Ascending aorta (tissue), 2 donors: Measurements from ENCODE around the gene FAM118A. TPM values are rescaled to one million over a fixed set of nuclear protein-coding genes. Genes with fewer than 3 reads are reported as not detected.

Experiments used
- DNase-seq, 2 donors: peaks; one replicate each; pipeline ENCODE4 v3.0.0-alpha.2; 2019; ENCODE audit warnings: low spot score in 2 of 2
- H3K27ac ChIP-seq, 2 donors: fragments of 200-600 bp; sonication (generic); one replicate each; pipeline ENCODE4 v1.5.1; 2016 to 2017; ENCODE audit warnings: mild to moderate bottlenecking in 1 of 2
- H3K27me3 ChIP-seq: fragments of 200-600 bp; sonication (generic); one replicate; pipeline ENCODE4 v1.5.1; 2017
- H3K36me3 ChIP-seq, 2 donors: fragments of 200-600 bp; sonication (generic); one replicate each; pipeline ENCODE4 v1.5.1; 2016
- H3K4me1 ChIP-seq, 2 donors: fragments of 200-600 bp; sonication (generic); one replicate each; pipeline ENCODE4 v1.5.1; 2016 to 2017; ENCODE audit warnings: mild to moderate bottlenecking in 1 of 2
- H3K4me3 ChIP-seq, 2 donors: fragments of 200-600 bp; sonication (generic); one replicate each; pipeline ENCODE4 v1.5.1; 2016 to 2017; ENCODE audit warnings: mild to moderate bottlenecking in 1 of 2
- H3K9me3 ChIP-seq, 2 donors: fragments of 200-600 bp; sonication (generic); one replicate each; pipeline ENCODE4 v1.5.1; 2016
- intact Hi-C: fragments of 100-400 bp; cut with DNase I; formaldehyde crosslinking; loops from one replicate; pipeline ENCODE4 v1.15.1; 2023
- total RNA-seq: library from RNA; depleted of rRNA; stranded (reverse); fragments of >200 nt; gene quantifications from one replicate; pipeline ENCODE4 v1.1.0, GENCODE V29; 2016
- TF ChIP-seq, protein P1 (sequence below), 3 experiments: fragments of 200-600 bp in 2 of 3; fragments of 450-650 bp in 1 of 3; sonication (generic) in 2 of 3; IDR thresholded peaks; one replicate each; pipeline ENCODE4 v1.5.1; 2016 to 2019; ENCODE audit warnings: antibody characterized with exemption in 3 of 3, mild to moderate bottlenecking in 1 of 3, moderate library complexity in 1 of 3

Gene FAM118A
- total RNA-seq, 1 donor from 2014 or later, result 23.5 TPM

DNA sequence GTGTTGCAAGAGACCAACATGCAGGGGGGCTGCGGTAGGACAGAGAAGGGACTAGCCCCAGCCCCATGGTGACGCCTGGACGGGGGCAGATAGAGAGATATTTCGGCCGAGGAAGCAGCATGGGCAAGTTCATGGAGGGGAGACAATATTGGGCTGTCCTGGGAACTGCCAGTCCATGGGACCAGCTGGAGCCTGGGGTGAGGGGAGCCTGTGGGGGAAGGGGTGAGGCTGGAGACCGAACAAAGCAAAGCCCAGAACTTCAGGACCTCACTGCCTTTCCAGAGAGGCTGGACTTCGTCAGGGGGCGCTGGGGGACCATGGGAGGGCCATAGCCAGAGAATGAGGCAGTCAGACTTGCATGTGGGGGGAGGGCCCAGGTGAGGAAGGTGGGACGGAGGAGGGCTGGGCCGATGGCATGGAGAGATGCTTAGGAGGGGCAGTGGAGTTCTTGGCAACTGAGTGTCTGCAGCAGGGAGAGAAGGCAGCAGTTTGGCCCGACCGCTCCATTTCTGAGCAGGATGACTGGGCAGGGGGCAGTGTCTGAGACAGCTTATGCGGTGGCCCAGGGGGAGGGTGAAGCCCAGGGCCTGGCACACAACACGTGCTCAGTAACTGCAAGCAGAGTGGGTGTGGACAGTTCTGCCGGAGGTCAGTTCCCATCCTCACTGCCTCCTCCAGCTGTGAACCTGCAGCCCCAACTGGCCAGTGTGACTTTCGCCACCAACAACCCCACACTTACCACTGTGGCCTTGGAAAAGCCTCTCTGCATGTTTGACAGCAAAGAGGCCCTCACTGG, 24.3 kb upstream of the FAM118A start:
- Histone ChIP-seq H3K4me3 (peak overlapping the region; percentile 47 to 57), H3K4me1 (peaks cover 7 to 9% of the 10 kb centered on the region in 2 donors), H3K9me3 (no peaks in the 10 kb centered on the region), H3K27ac (no peak overlapping the region), H3K27me3 (no peaks in the 10 kb centered on the region), H3K36me3 (no peaks in the 10 kb centered on the region)
- no peak for DNase-seq
- intact Hi-C loops, result no loop called here
- TF ChIP-seq, protein P1, sequence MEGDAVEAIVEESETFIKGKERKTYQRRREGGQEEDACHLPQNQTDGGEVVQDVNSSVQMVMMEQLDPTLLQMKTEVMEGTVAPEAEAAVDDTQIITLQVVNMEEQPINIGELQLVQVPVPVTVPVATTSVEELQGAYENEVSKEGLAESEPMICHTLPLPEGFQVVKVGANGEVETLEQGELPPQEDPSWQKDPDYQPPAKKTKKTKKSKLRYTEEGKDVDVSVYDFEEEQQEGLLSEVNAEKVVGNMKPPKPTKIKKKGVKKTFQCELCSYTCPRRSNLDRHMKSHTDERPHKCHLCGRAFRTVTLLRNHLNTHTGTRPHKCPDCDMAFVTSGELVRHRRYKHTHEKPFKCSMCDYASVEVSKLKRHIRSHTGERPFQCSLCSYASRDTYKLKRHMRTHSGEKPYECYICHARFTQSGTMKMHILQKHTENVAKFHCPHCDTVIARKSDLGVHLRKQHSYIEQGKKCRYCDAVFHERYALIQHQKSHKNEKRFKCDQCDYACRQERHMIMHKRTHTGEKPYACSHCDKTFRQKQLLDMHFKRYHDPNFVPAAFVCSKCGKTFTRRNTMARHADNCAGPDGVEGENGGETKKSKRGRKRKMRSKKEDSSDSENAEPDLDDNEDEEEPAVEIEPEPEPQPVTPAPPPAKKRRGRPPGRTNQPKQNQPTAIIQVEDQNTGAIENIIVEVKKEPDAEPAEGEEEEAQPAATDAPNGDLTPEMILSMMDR (IDR thresholded peaks at IDR 0.05), result peak in 1 of 3 experiments; percentile 18

GRCh38 chr22:45286854-45287551, 22.7 kb upstream of the FAM118A start:
- no peak for DNase-seq
- no peaks in the 10 kb centered on the region for H3K36me3 ChIP-seq
- intact Hi-C loops, result no loop called here
- no peak overlapping the region for H3K27ac ChIP-seq
- no peak overlapping the region for H3K4me3 ChIP-seq
- TF ChIP-seq, protein P1 (IDR thresholded peaks at IDR 0.05), result no peak
- peaks cover 7 to 9% of the 10 kb centered on the region in 2 donors for H3K4me1 ChIP-seq
- H3K9me3 ChIP-seq, result no peaks in the 10 kb centered on the region
- H3K27me3 ChIP-seq, result no peaks in the 10 kb centered on the region

GRCh38 chr22:45290410-45290936, 19.3 kb upstream of the FAM118A start:
- TF ChIP-seq, protein P1 (IDR thresholded peaks at IDR 0.05), result no peak
- H3K36me3 ChIP-seq, result no peaks in the 10 kb centered on the region
- no peak overlapping the region for H3K4me3 ChIP-seq
- H3K4me1 ChIP-seq, result no peaks in the 10 kb centered on the region
- H3K27ac ChIP-seq, result no peak overlapping the region
- no peak for DNase-seq
- H3K27me3 ChIP-seq, result no peaks in the 10 kb centered on the region
- intact Hi-C loops, result no loop called here
- no peaks in the 10 kb centered on the region for H3K9me3 ChIP-seq

DNA sequence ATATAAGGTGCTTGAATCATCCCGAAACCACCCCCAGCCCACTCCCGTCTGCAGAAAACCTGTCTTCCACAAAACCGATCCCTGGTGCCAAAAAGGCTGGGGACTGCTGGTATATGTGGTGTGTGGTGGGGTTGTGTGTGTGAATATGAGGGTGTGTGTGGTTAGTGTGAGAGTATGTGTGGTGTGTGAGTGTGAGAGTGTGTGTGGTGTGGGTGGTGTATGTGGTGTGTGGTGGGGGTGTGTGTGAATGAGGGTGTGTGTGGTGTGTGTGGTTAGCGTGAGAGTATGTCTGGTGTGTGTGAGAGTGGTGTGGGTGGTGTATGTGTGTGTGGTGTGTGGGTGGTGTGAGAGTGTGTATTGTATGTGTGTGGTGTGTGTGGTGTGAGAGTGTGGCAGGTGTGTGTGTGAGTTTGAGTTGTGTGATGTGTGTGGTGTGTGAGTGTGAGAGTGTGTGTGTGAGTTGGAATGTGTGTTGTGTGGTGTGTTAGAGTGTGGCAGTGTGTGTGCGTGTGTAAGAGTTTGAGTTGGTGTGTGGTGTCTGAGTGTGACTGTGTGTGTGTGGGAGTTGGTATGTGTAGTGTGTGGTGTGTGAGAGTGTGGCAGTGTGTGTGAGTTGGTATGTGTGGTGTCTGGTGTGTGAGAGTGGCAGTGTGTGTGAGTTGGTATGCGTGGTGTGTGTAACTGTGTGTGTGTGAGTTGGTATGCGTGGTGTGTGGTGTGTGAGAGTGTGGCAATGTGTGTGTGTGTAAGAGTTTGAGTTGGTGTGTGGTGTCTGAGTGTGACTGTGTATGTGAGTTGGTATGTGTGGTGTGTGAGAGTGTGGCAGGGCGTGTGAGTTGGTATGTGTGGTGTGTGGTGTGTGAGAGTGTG, 18.4 kb upstream of the FAM118A start:
- intact Hi-C loops, result no loop called here
- no peak overlapping the region for H3K4me3 ChIP-seq
- TF ChIP-seq, protein P1 (IDR thresholded peaks at IDR 0.05), result no peak

GRCh38 chr22:45291931-45292290, 17.8 kb upstream of the FAM118A start:
- Histone ChIP-seq H3K27ac (no peak overlapping the region), H3K4me1 (no peaks in the 10 kb centered on the region), H3K4me3 (no peak overlapping the region), H3K27me3 (no peaks in the 10 kb centered on the region), H3K9me3 (no peaks in the 10 kb centered on the region), H3K36me3 (no peaks in the 10 kb centered on the region)
- intact Hi-C loops, result no loop called here
- DNase-seq, result no peak
- TF ChIP-seq, protein P1 (IDR thresholded peaks at IDR 0.05), result no peak

More for the DNA sequence above, 18.4 kb upstream of the FAM118A start:
- H3K9me3 ChIP-seq, result no peaks in the 10 kb centered on the region
- H3K4me1 ChIP-seq, result no peaks in the 10 kb centered on the region
- H3K36me3 ChIP-seq, result no peaks in the 10 kb centered on the region
- H3K27me3 ChIP-seq, result no peaks in the 10 kb centered on the region
- no peak for DNase-seq
- no peak overlapping the region for H3K27ac ChIP-seq
